Caco-2 (cell line): ENCODE results near the gene GADL1. TPM values are rescaled to one million over a fixed set of nuclear protein-coding genes. Genes with fewer than 3 reads are reported as not detected.

Experiments used
- BruUV-seq: library from RNA; stranded (reverse); fragments of 400-500 nt; replicated peaks from 2 replicates; lab custom pipeline; 2021; lab: Mats Ljungman, UMichigan
- CTCF ChIA-PET: fragments of 300-600 bp; sonication (Branson Sonifier 250); formaldehyde crosslinking; loops from one replicate; lab custom pipeline; 2022; ENCODE audit warnings: antibody characterized with exemption; lab: Charles Lee
- POLR2A ChIA-PET: fragments of 300-600 bp; sonication (Branson Sonifier 250); formaldehyde crosslinking; loops from one replicate; lab custom pipeline; 2022; ENCODE audit warnings: antibody characterized with exemption; lab: Charles Lee
- DNase-seq, 2 experiments: peaks; one replicate each; pipeline versions ENCODE4 v3.0.0 to v3.0.0-alpha.2; 2020 to 2022
- H3K27me3 ChIP-seq: replicated peaks from 2 replicates; pipeline ENCODE4 v1.6.0; 2011; ENCODE audit warnings: low read length; ENCODE audit not compliant: control insufficient read depth, insufficient read depth
- H3K36me3 ChIP-seq: 2 replicates; pipeline ENCODE4 v1.5.1; 2011; ENCODE audit warnings: low read length; ENCODE audit not compliant: control insufficient read depth, insufficient read depth
- H3K4me1 ChIP-seq: fragments of 250-450 bp; sonication (Bioruptor Pico); 2 replicates; pipeline ENCODE4 v1.5.1; 2020; ENCODE audit warnings: mild to moderate bottlenecking
- H3K4me3 ChIP-seq: 2 replicates; pipeline ENCODE4 v1.5.1; 2011; ENCODE audit warnings: low read depth, mild to moderate bottlenecking, control low read depth, low read length
- H3K9me3 ChIP-seq: fragments of 250-450 bp; sonication (Bioruptor Pico); 2 replicates; pipeline ENCODE4 v1.5.1; 2020; ENCODE audit warnings: mild to moderate bottlenecking, moderate library complexity
- H3K27ac Mint-ChIP-seq: one replicate; pipeline ENCODE4 v1.8.0; 2022; ENCODE audit warnings: mixed read lengths; ENCODE audit not compliant: unreplicated experiment
- H3K27me3 Mint-ChIP-seq: one replicate; pipeline ENCODE4 v1.8.0; 2022; ENCODE audit warnings: mixed read lengths; ENCODE audit not compliant: insufficient read depth, unreplicated experiment
- H3K36me3 Mint-ChIP-seq: one replicate; pipeline ENCODE4 v1.8.0; 2022; ENCODE audit warnings: mild to moderate bottlenecking, mixed read lengths; ENCODE audit not compliant: insufficient read depth, unreplicated experiment
- H3K4me1 Mint-ChIP-seq: one replicate; pipeline ENCODE4 v1.8.0; 2022; ENCODE audit warnings: low read depth, mixed read lengths; ENCODE audit not compliant: unreplicated experiment
- H3K4me3 Mint-ChIP-seq: one replicate; pipeline ENCODE4 v1.8.0; 2022; ENCODE audit warnings: mild to moderate bottlenecking, moderate library complexity, mixed read lengths; ENCODE audit not compliant: unreplicated experiment
- H3K9me3 Mint-ChIP-seq: one replicate; pipeline ENCODE4 v1.8.0; 2022; ENCODE audit warnings: mixed read lengths; ENCODE audit not compliant: unreplicated experiment
- intact Hi-C: fragments of 100-400 bp; cut with micrococcal nuclease; formaldehyde crosslinking; loops from one replicate; pipeline ENCODE4 v1.10.0; 2022; ENCODE audit not compliant: unreplicated experiment
- total RNA-seq: library from RNA; stranded (reverse); gene quantifications from 2 replicates; pipeline ENCODE4 v1.2.3, GENCODE V29; 2022
- TF ChIP-seq, protein P1 (sequence below), 2 experiments: fragments of 200-600 bp in 1 of 2; IDR thresholded peaks; 1 replicate in 1 of 2; 2 replicates in 1 of 2; pipeline versions ENCODE4 v1.5.1 to v1.8.0; 2011 to 2022; ENCODE audit warnings: antibody characterized with exemption in 1 of 2, control low read depth in 1 of 2, inconsistent platforms in 1 of 2, low read depth in 1 of 2, low read length in 1 of 2, mild to moderate bottlenecking in 1 of 2, moderate library complexity in 1 of 2; ENCODE audit not compliant: insufficient read depth in 1 of 2, severe bottlenecking in 1 of 2, unreplicated experiment in 1 of 2

Gene GADL1
- total RNA-seq, 1 experiment from 2014 or later, result 6.2 TPM

DNA sequence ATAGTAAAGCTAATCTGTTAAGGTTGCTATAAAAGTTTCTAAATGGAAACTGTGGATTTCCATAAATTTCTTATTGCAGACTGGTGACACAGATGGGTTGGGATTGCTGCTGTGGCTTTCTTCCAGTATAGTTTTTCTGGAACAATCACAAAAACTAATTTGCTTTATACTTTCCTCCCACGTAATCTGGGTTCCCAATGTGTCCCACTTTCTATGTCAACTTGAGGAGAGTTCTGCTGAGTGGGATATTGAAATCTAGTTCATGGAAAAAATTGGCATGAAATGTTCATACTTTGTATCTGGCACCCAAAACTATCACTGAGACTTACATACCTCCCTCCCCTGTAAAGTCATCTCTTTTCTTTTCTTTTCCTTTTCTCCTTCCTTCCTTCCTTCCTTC, 161.3 kb downstream of the GADL1 start:
- DNase-seq, result no peak
- POLR2A ChIA-PET, result no interaction called here
- Histone ChIP-seq H3K4me3 (no peak overlapping the region), H3K9me3 (no peaks in the 10 kb centered on the region), H3K27me3 (no peaks in the 10 kb centered on the region), H3K4me1 (no peaks in the 10 kb centered on the region), H3K36me3 (no peaks in the 10 kb centered on the region)
- intact Hi-C loops, result no loop called here
- CTCF ChIA-PET, result no interaction called here
- no peaks in the 10 kb centered on the region for H3K4me1 Mint-ChIP-seq
- TF ChIP-seq, protein P1, sequence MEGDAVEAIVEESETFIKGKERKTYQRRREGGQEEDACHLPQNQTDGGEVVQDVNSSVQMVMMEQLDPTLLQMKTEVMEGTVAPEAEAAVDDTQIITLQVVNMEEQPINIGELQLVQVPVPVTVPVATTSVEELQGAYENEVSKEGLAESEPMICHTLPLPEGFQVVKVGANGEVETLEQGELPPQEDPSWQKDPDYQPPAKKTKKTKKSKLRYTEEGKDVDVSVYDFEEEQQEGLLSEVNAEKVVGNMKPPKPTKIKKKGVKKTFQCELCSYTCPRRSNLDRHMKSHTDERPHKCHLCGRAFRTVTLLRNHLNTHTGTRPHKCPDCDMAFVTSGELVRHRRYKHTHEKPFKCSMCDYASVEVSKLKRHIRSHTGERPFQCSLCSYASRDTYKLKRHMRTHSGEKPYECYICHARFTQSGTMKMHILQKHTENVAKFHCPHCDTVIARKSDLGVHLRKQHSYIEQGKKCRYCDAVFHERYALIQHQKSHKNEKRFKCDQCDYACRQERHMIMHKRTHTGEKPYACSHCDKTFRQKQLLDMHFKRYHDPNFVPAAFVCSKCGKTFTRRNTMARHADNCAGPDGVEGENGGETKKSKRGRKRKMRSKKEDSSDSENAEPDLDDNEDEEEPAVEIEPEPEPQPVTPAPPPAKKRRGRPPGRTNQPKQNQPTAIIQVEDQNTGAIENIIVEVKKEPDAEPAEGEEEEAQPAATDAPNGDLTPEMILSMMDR (IDR thresholded peaks at IDR 0.05; ENCODE audit: insufficient read depth in 1 of 2, low read depth in 1 of 2, low read length in 1 of 2, severe bottlenecking in 1 of 2, unreplicated experiment in 1 of 2), result no peak
- no peak overlapping the region for H3K4me3 Mint-ChIP-seq
- no peaks in the 10 kb centered on the region for H3K9me3 Mint-ChIP-seq
- H3K27me3 Mint-ChIP-seq, result no peaks in the 10 kb centered on the region
- no TSS peak for BruUV-seq
- no peaks in the 10 kb centered on the region for H3K36me3 Mint-ChIP-seq
- no peak overlapping the region for H3K27ac Mint-ChIP-seq

DNA sequence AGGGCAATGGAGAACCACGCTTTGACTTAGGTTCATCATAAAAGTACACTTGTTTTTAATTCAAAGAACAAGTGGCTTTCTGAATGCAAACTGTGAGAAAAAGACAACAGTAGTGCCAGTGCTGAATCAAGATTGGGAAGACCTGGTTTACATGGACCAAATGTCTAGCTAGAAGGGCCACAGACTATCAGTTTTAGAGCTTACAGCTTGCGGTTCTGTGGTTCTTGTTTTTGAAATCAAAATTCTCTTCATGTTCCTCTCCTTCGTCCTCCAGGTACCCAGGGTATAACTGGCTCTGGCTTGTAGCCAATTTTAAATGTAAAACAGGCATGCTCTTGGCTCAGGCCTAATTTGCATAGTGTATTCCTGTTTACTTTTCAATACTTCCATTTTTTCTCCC, 163.5 kb downstream of the GADL1 start:
- ChIA-PET CTCF (no interaction called here), POLR2A (no interaction called here)
- H3K9me3 ChIP-seq, result no peaks in the 10 kb centered on the region
- no peaks in the 10 kb centered on the region for H3K4me1 Mint-ChIP-seq
- no peaks in the 10 kb centered on the region for H3K36me3 ChIP-seq
- no peak overlapping the region for H3K4me3 Mint-ChIP-seq
- peaks cover under 1% of the 10 kb centered on the region for H3K9me3 Mint-ChIP-seq
- H3K27ac Mint-ChIP-seq, result no peak overlapping the region
- no peaks in the 10 kb centered on the region for H3K36me3 Mint-ChIP-seq
- no peaks in the 10 kb centered on the region for H3K27me3 ChIP-seq
- intact Hi-C loops, result no loop called here
- H3K4me3 ChIP-seq, result no peak overlapping the region
- H3K4me1 ChIP-seq, result peaks cover 6% of the 10 kb centered on the region; the same call in 1 of the 2 replicates
- no peak for DNase-seq
- TF ChIP-seq, protein P1 (IDR thresholded peaks at IDR 0.05; ENCODE audit: insufficient read depth in 1 of 2, low read depth in 1 of 2, low read length in 1 of 2, severe bottlenecking in 1 of 2, unreplicated experiment in 1 of 2), result no peak
- no TSS peak for BruUV-seq
- H3K27me3 Mint-ChIP-seq, result no peaks in the 10 kb centered on the region

DNA sequence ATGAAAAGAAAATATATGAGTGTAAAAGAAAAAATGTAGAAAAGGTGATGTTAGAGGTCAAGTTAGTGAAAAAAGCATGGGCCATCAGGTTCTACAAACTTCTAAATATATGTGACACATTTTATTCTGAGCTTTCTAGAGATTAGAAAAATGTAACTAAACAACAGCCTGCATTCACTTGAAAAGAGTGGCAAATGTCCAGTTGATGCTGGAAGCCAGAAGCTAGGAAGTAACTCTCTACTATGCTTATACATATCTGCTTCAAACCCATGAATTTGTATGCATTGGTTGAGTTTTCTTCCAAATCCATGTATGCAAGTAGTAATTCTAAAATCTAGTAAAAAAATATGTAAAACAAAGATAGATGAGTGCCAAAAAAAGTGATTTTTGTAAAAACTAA, 164.5 kb downstream of the GADL1 start:
- Histone ChIP-seq H3K4me3 (no peak overlapping the region), H3K27me3 (no peaks in the 10 kb centered on the region), H3K9me3 (no peaks in the 10 kb centered on the region), H3K36me3 (no peaks in the 10 kb centered on the region), H3K4me1 (peaks cover 6% of the 10 kb centered on the region; the same call in 1 of the 2 replicates)
- Mint-ChIP-seq H3K9me3 (peaks cover 10% of the 10 kb centered on the region), H3K27ac (no peak overlapping the region), H3K27me3 (no peaks in the 10 kb centered on the region), H3K4me1 (peaks cover 7% of the 10 kb centered on the region), H3K4me3 (no peak overlapping the region), H3K36me3 (no peaks in the 10 kb centered on the region)
- no TSS peak for BruUV-seq
- no peak for DNase-seq
- POLR2A ChIA-PET, result no interaction called here
- intact Hi-C loops, result no loop called here
- TF ChIP-seq, protein P1 (IDR thresholded peaks at IDR 0.05; ENCODE audit: insufficient read depth in 1 of 2, low read depth in 1 of 2, low read length in 1 of 2, severe bottlenecking in 1 of 2, unreplicated experiment in 1 of 2), result no peak
- CTCF ChIA-PET, result no interaction called here
